ENCODE measurements around the gene MED29. TPM values are rescaled to one million over a fixed set of nuclear protein-coding genes. Genes with fewer than 3 reads are reported as not detected.

Gene MED29
- polyA plus RNA-seq, 2 of the 4 experiments (the other 2 are of a cell fraction) = 47.7 to 57.5 TPM

GRCh38 chr19:39360599-39360998, 30.6 kb upstream of the MED29 start:
- 78% methylated on average over 1 of the region's 1 CpG for WGBS (ENCODE audit: missing lambda C conversion rate)
- H3K9me3 ChIP-seq = no peaks in the 10 kb centered on the region
- CTCF ChIA-PET = interaction anchor here (1.6 to 4.2 kb wide), 5 partner anchors 9 to 37 kb away, joined by 8 to 19 read pairs (median 11); no protein-coding TSS in a partner anchor
- no peak for ATAC-seq
- H3K4me2 ChIP-seq = no peak overlapping the region
- TF ChIP-seq MAFK (IDR thresholded peaks at IDR 0.05; ENCODE audit: partially characterized antibody) (peak; percentile 62), FOSB (CRISPR knock-in tag; IDR thresholded peaks at IDR 0.05) (no peak), ESRRA (IDR thresholded peaks at IDR 0.05; ENCODE audit: borderline replicate concordance, low read length) (0 out of 2 replicates have a peak, but pooled peaks have one; percentile 2), CTCF (IDR thresholded peaks at IDR 0.05) (no peak)
- FAIRE-seq = no peak
- POLR2A ChIA-PET = interaction anchor here (0.6 kb wide), 1 partner anchor 59 kb away, joined by 3 read pairs; no protein-coding TSS in a partner anchor
- H3K4me3 ChIP-seq = no peak overlapping the region
- no peaks in the 10 kb centered on the region for H3K4me1 ChIP-seq
- no peak for DNase-seq (ENCODE audit: low read depth in 1 of 2, low spot score in 1 of 2)
- no peak overlapping the region for H3K27ac ChIP-seq

GRCh38 chr19:39362682-39363657, 28.2 kb upstream of the MED29 start:
- Histone ChIP-seq H3K4me1 (no peaks in the 10 kb centered on the region), H3K4me3 (no peak overlapping the region), H3K9me3 (no peaks in the 10 kb centered on the region), H3K4me2 (no peak overlapping the region), H3K27ac (no peak overlapping the region)
- ChIA-PET POLR2A (interaction anchor here (0.5 to 2.1 kb wide), 4 partner anchors 28 to 374 kb away, joined by 3 to 9 read pairs (median 6); partner anchors contain the start of genes MED29, PAF1 and ZFP36), CTCF (interaction anchor here (0.6 to 4.2 kb wide), 15 partner anchors 10 to 344 kb away, joined by 3 to 19 read pairs (median 7); partner anchors contain the start of genes PLEKHG2 and SAMD4B)
- WGBS (ENCODE audit: missing lambda C conversion rate) = 68% methylated on average over 6 of the region's 6 CpGs
- FAIRE-seq (no peak), DNase-seq (ENCODE audit: low read depth in 1 of 2, low spot score in 1 of 2) (no peak), ATAC-seq (peak; percentile 3 to 10; a peak in 2 of 6 replicates)
- TF ChIP-seq E2F6 (IDR thresholded peaks at IDR 0.05; ENCODE audit: borderline replicate concordance, low read depth) (no peak), JUNB (IDR thresholded peaks at IDR 0.05) (no peak), TFCP2L1 (CRISPR knock-in tag; IDR thresholded peaks at IDR 0.05) (no peak), POLR2A (IDR thresholded peaks at IDR 0.05; ENCODE audit: low read length) (no peak), MAX (IDR thresholded peaks at IDR 0.05) (no peak), HEYL (CRISPR knock-in tag; IDR thresholded peaks at IDR 0.05) (no peak), RAD21 (conservative IDR thresholded peaks at IDR 0.05 in 1 of 2, IDR thresholded peaks at IDR 0.05 in 1 of 2) (no peak), FOSB (CRISPR knock-in tag; IDR thresholded peaks at IDR 0.05) (no peak), HOXB13 (CRISPR knock-in tag; IDR thresholded peaks at IDR 0.05; ENCODE audit: low read depth) (no peak), CHD2 (IDR thresholded peaks at IDR 0.05; ENCODE audit: low read length, partially characterized antibody) (no peak), ELK1 (IDR thresholded peaks at IDR 0.05; ENCODE audit: low read depth, low read length) (no peak), GATA3 (IDR thresholded peaks at IDR 0.05; ENCODE audit: borderline replicate concordance) (no peak)

- H3K4me1 ChIP-seq = no peaks in the 10 kb centered on the region
- FAIRE-seq (no peak), ATAC-seq (no peak; a peak in 2 of 6 replicates), DNase-seq (ENCODE audit: low read depth in 1 of 2, low spot score in 1 of 2) (no peak)
- POLR2A ChIA-PET = no interaction called here
- 86% methylated on average over 5 of the region's 5 CpGs for WGBS (ENCODE audit: missing lambda C conversion rate)
- no peak overlapping the region for H3K4me3 ChIP-seq
- TF ChIP-seq FOXS1 (CRISPR knock-in tag; IDR thresholded peaks at IDR 0.05) = no peak
- TF ChIP-seq HOXB5 (CRISPR knock-in tag; IDR thresholded peaks at IDR 0.05) = no peak
- TF ChIP-seq MAFK (IDR thresholded peaks at IDR 0.05; ENCODE audit: partially characterized antibody) = no peak
- TF ChIP-seq MYC (IDR thresholded peaks at IDR 0.05; ENCODE audit: borderline replicate concordance, low read length) = no peak
- TF ChIP-seq ZC3H11A (IDR thresholded peaks at IDR 0.05) = no peak
- TF ChIP-seq EHMT2 (IDR thresholded peaks at IDR 0.05; ENCODE audit: low read depth) = no peak
- TF ChIP-seq, protein P1, sequence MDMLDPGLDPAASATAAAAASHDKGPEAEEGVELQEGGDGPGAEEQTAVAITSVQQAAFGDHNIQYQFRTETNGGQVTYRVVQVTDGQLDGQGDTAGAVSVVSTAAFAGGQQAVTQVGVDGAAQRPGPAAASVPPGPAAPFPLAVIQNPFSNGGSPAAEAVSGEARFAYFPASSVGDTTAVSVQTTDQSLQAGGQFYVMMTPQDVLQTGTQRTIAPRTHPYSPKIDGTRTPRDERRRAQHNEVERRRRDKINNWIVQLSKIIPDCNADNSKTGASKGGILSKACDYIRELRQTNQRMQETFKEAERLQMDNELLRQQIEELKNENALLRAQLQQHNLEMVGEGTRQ (IDR thresholded peaks at IDR 0.05) = no peak
- TF ChIP-seq CHD4 (IDR thresholded peaks at IDR 0.05; ENCODE audit: borderline replicate concordance) = no peak
- no peak for TF ChIP-seq JUNB (IDR thresholded peaks at IDR 0.05)
- no peaks in the 10 kb centered on the region for H3K9me3 ChIP-seq
- H3K4me2 ChIP-seq = no peak overlapping the region
- CTCF ChIA-PET = interaction anchor here (0.6 to 4.0 kb wide), 9 partner anchors 8 to 242 kb away, joined by 3 to 19 read pairs (median 7); partner anchors contain the start of gene PLEKHG2
- no peak overlapping the region for H3K27ac ChIP-seq
Observed at GRCh38 chr19:39363901-39364457, 27.2 kb upstream of the MED29 start.
